ENCODE results near the gene ARCN1.

DNA sequence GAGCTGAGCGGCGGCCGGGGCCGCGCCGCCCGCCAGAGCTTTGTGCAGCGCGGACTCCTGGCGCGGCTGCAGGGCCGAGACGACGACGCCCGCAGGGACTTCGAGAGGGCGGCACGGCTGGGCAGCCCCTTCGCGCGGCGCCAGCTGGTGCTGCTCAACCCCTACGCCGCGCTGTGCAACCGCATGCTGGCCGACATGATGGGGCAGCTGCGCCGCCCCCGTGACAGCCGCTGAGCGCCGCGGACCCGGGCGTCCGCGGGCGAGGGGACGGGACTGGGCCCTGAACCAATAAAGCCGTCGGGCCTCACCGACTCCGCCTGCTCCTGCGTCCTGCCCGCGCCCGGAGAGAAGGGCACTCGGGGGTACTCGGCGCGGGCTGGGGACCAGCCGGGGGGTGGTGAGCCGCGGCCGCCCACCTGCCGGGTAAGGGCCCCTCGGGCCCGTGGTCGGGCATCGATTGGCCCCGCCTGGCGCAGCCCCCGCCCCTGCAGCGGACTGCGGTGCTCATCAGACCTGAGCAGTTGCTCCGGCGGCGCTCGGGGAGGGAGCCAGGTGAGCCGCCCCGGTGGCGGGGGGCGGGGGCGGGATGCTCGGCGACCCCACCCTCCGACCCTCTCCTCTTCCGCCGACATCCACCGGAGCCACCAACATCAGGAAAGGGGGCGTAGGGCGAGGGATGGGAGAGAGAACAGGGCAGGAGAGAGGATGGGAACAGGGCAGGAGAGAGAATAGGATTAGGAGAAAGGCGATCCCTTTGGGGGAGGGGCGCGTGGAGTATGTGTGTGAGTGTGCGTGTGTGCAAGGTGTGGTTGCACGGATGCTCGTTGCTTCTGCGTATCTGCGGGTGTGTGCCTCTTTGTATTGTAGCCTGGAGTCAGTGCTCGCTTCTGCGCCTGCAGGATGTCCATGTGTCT is 41.3 kb upstream of the ARCN1 start, which contains the start of gene TMEM25:
- no peak for TF ChIP-seq FOXA1 (IDR thresholded peaks at IDR 0.05)
- TF ChIP-seq HDGF (IDR thresholded peaks at IDR 0.05; ENCODE audit: borderline replicate concordance): no peak
- no peak for TF ChIP-seq SP1 (IDR thresholded peaks at IDR 0.05)
- TF ChIP-seq, protein P1, sequence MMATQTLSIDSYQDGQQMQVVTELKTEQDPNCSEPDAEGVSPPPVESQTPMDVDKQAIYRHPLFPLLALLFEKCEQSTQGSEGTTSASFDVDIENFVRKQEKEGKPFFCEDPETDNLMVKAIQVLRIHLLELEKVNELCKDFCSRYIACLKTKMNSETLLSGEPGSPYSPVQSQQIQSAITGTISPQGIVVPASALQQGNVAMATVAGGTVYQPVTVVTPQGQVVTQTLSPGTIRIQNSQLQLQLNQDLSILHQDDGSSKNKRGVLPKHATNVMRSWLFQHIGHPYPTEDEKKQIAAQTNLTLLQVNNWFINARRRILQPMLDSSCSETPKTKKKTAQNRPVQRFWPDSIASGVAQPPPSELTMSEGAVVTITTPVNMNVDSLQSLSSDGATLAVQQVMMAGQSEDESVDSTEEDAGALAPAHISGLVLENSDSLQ (IDR thresholded peaks at IDR 0.05): no peak
- TF ChIP-seq TARDBP (IDR thresholded peaks at IDR 0.05): no peak
- TF ChIP-seq FOXM1 (IDR thresholded peaks at IDR 0.05; ENCODE audit: borderline replicate concordance): no peak
- no peak for TF ChIP-seq LEF1 (IDR thresholded peaks at IDR 0.05; ENCODE audit: borderline replicate concordance)
- no peak for TF ChIP-seq ELF4 (IDR thresholded peaks at IDR 0.05)
- TF ChIP-seq FOXK2 (IDR thresholded peaks at IDR 0.05): no peak
- TF ChIP-seq SUZ12 (IDR thresholded peaks at IDR 0.05): no peak
